Measurements from ENCODE around the gene CIDEA.
A peak's percentile ranks its signal among the peaks of the same experiment; 100 is the strongest.

Gene CIDEA

GRCh38 chr18:12282442-12283039 lies 28.4 kb downstream of the CIDEA start:
- no peak for TF ChIP-seq EP300 (IDR thresholded peaks at IDR 0.05; ENCODE audit: borderline replicate concordance)
- TF ChIP-seq YY1 (IDR thresholded peaks at IDR 0.05; ENCODE audit: low read depth), result no peak
- TF ChIP-seq USF1 (IDR thresholded peaks at IDR 0.05), result no peak
- no peak for TF ChIP-seq NFIC (IDR thresholded peaks at IDR 0.05)
- no peak for TF ChIP-seq EGR1 (IDR thresholded peaks at IDR 0.05)
- TF ChIP-seq REST (IDR thresholded peaks at IDR 0.05; ENCODE audit: low read depth), result no peak
- TF ChIP-seq CEBPB (IDR thresholded peaks at IDR 0.05), result no peak
- TF ChIP-seq CREB1 (IDR thresholded peaks at IDR 0.05; ENCODE audit: low read depth), result no peak
- TF ChIP-seq, protein P1, sequence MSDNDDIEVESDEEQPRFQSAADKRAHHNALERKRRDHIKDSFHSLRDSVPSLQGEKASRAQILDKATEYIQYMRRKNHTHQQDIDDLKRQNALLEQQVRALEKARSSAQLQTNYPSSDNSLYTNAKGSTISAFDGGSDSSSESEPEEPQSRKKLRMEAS (IDR thresholded peaks at IDR 0.05), result no peak
- no peak for TF ChIP-seq RAD21 (IDR thresholded peaks at IDR 0.05; ENCODE audit: low read depth)
- TF ChIP-seq TAF1 (IDR thresholded peaks at IDR 0.05; ENCODE audit: low read depth), result no peak
- TF ChIP-seq ZBTB7A (IDR thresholded peaks at IDR 0.05; ENCODE audit: low read depth), result no peak
- TF ChIP-seq TEAD4 (IDR thresholded peaks at IDR 0.05), result no peak
- TF ChIP-seq FOXM1 (IDR thresholded peaks at IDR 0.05; ENCODE audit: borderline replicate concordance, low read depth), result no peak
- no peak for TF ChIP-seq TCF12 (IDR thresholded peaks at IDR 0.05; ENCODE audit: low read depth)

DNA sequence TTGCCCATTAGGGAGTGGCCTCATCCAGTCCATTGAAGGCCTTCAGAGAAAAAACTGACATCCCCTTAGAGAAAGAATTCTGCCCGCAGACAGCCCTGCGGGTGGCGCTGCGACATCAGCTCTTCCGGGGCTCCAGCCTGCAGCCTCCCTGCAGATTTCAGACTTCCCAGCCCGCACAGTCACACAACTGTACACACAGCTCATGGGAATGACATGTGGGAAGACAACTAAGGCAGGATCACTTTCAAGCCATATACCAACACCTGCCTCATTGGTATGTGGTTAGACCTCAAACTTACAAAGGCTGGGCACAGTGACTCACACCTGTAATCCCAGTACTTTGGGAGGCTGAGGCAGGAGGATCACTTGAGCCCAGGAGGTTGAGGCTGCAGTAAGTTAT lies 29.1 kb downstream of the CIDEA start:
- no peak for TF ChIP-seq REST (IDR thresholded peaks at IDR 0.05; ENCODE audit: low read depth)
- TF ChIP-seq RAD21 (IDR thresholded peaks at IDR 0.05; ENCODE audit: low read depth), result peak; percentile 60
- no peak for TF ChIP-seq TEAD4 (IDR thresholded peaks at IDR 0.05)
- TF ChIP-seq CREB1 (IDR thresholded peaks at IDR 0.05; ENCODE audit: low read depth), result no peak

DNA sequence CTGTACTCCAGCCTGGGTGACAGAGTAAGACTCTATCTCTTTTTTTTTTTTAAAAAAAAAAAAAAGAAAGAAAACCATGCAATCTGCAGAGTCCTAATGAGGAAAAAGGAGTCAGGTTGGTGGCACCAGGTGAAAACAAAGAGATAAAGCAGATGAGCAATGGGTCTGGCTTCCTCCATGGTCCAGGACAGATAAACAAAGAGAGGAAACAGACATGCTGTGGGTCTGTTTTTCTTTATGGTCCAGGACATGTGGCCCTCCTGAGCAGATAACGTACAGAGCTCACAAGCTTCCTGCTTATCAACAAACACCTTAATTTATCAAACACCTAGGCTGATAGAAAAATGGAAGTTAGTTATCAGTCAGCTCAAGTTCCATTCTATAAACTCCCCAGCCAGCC lies 29.5 kb downstream of the CIDEA start:
- TF ChIP-seq EGR1 (IDR thresholded peaks at IDR 0.05) (no peak), EP300 (IDR thresholded peaks at IDR 0.05; ENCODE audit: borderline replicate concordance) (no peak), CEBPB (IDR thresholded peaks at IDR 0.05) (no peak), TAF1 (IDR thresholded peaks at IDR 0.05; ENCODE audit: low read depth) (no peak), FOXM1 (IDR thresholded peaks at IDR 0.05; ENCODE audit: borderline replicate concordance, low read depth) (no peak), RAD21 (IDR thresholded peaks at IDR 0.05; ENCODE audit: low read depth) (no peak), NFIC (IDR thresholded peaks at IDR 0.05) (no peak), REST (IDR thresholded peaks at IDR 0.05; ENCODE audit: low read depth) (no peak), TCF12 (IDR thresholded peaks at IDR 0.05; ENCODE audit: low read depth) (no peak), ZBTB7A (IDR thresholded peaks at IDR 0.05; ENCODE audit: low read depth) (no peak), USF1 (IDR thresholded peaks at IDR 0.05) (no peak), TEAD4 (IDR thresholded peaks at IDR 0.05) (no peak), YY1 (IDR thresholded peaks at IDR 0.05; ENCODE audit: low read depth) (no peak), CREB1 (IDR thresholded peaks at IDR 0.05; ENCODE audit: low read depth) (no peak)
- TF ChIP-seq, protein P1 (IDR thresholded peaks at IDR 0.05), result no peak

- TF ChIP-seq ZBTB7A (IDR thresholded peaks at IDR 0.05; ENCODE audit: low read depth) (no peak), TAF1 (IDR thresholded peaks at IDR 0.05; ENCODE audit: low read depth) (no peak), NFIC (IDR thresholded peaks at IDR 0.05) (no peak), CEBPB (IDR thresholded peaks at IDR 0.05) (no peak), USF1 (IDR thresholded peaks at IDR 0.05) (no peak), EGR1 (IDR thresholded peaks at IDR 0.05) (no peak), EP300 (IDR thresholded peaks at IDR 0.05; ENCODE audit: borderline replicate concordance) (no peak), YY1 (IDR thresholded peaks at IDR 0.05; ENCODE audit: low read depth) (no peak), RAD21 (IDR thresholded peaks at IDR 0.05; ENCODE audit: low read depth) (no peak), TEAD4 (IDR thresholded peaks at IDR 0.05) (no peak), REST (IDR thresholded peaks at IDR 0.05; ENCODE audit: low read depth) (no peak), TCF12 (IDR thresholded peaks at IDR 0.05; ENCODE audit: low read depth) (no peak), FOXM1 (IDR thresholded peaks at IDR 0.05; ENCODE audit: borderline replicate concordance, low read depth) (no peak), CREB1 (IDR thresholded peaks at IDR 0.05; ENCODE audit: low read depth) (no peak)
- TF ChIP-seq, protein P1 (IDR thresholded peaks at IDR 0.05), result no peak; the same call in 1 of the 2 replicates
Measured at GRCh38 chr18:12287131-12287681, 33.0 kb downstream of the CIDEA start.
